ENCODE measurements around the gene TOGARAM1.

The TOGARAM1 gene

GRCh38 chr14:45039390-45039789, 77.4 kb downstream of the TOGARAM1 start:
- DNase-seq (ENCODE audit: insufficient read length, low spot score) (no peak), FAIRE-seq (no peak)
- TF ChIP-seq CTCF (IDR thresholded peaks at IDR 0.05; ENCODE audit: insufficient read depth, missing control alignments): no peak

DNA sequence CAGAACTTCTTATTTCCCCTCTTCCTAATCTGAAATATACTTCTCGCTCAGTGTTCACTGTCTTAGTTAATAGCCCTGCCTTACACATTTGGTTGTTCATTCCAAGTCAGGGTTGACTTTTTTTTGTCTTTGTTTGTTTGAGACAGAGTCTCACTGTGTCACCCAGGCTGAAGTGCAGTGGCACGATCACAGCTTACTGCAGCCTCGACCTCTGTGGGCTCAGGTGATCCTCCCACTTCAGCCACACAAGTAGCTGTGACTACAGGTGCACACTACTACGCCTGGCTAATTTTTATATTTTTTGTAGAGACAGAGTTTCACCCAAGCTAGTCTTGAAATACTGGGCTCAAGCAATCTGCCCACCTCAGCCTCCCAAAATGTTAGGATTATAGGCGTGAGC, 79.7 kb downstream of the TOGARAM1 start:
- no peak for TF ChIP-seq CTCF (IDR thresholded peaks at IDR 0.05; ENCODE audit: insufficient read depth, missing control alignments)
- DNase-seq (ENCODE audit: insufficient read length, low spot score) (no peak), FAIRE-seq (no peak)

DNA sequence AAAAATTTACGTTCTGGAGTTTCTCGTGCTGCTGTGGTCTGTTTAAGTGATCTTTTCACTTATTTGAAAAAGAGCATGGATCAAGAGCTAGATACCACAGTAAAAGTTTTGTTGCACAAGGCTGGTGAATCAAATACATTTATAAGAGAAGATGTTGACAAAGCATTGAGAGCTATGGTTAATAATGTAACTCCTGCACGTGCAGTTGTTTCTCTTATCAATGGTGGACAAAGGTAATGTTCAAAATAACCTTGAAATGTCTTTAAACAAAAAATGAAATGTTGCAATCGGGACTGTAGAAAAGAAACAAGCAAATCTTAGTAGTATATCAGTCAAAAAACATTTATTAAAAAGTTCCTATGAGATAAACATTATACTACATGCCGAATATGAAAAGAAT, 82.6 kb downstream of the TOGARAM1 start:
- no peak for TF ChIP-seq CTCF (IDR thresholded peaks at IDR 0.05; ENCODE audit: insufficient read depth, missing control alignments)
- DNase-seq (ENCODE audit: insufficient read length, low spot score) (no peak), FAIRE-seq (no peak)

DNA sequence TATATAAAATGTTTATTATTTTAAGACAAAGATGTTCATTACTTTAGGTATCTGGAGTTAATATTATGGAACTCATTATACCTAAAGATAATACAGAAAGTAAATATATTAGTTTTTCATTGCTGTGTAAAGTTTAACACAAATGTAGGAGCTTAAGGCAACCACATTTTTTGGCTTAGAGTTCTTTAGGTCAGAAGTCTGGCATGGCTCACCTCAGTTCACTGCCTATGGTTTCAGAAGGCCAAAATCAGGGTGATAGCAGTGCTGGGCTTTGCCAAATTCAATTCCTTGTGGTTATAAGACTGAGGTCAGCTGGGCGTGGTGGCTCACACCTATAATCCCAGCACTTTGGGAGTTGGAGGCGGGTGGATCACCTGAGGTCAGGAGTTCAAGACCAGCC, 86.4 kb downstream of the TOGARAM1 start:
- no peak for TF ChIP-seq CTCF (IDR thresholded peaks at IDR 0.05; ENCODE audit: insufficient read depth, missing control alignments)
- FAIRE-seq (no peak), DNase-seq (ENCODE audit: insufficient read length, low spot score) (no peak)

GRCh38 chr14:45051180-45051579, 89.2 kb downstream of the TOGARAM1 start:
- TF ChIP-seq CTCF (IDR thresholded peaks at IDR 0.05; ENCODE audit: insufficient read depth, missing control alignments): no peak
- FAIRE-seq: no peak

DNA sequence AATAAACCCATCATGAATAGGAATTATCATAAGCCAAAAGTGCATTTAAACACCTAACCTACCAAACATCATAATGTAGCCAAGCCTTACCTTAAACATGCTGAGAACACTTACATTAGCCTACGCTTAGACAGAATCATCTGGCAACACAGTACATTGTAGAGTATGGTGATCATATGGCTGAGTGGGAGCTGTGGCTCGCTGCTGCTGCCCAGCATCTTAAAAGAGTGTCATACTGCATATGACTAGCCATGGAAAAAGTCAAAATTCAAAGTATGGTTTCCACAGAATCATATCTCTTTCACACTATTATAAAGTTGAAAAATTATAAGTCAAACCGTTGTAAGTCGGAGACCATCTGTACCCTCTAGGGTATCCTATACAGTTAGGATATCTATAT, 89.9 kb downstream of the TOGARAM1 start:
- FAIRE-seq (no peak), DNase-seq (ENCODE audit: insufficient read length, low spot score) (no peak)
- TF ChIP-seq CTCF (IDR thresholded peaks at IDR 0.05; ENCODE audit: insufficient read depth, missing control alignments): no peak

More at GRCh38 chr14:45051180-45051579, 89.2 kb downstream of the TOGARAM1 start:
- DNase-seq (ENCODE audit: insufficient read length, low spot score): no peak

GRCh38 chr14:45057349-45057748, 95.4 kb downstream of the TOGARAM1 start:
- FAIRE-seq (no peak), DNase-seq (ENCODE audit: insufficient read length, low spot score) (no peak)
- no peak for TF ChIP-seq CTCF (IDR thresholded peaks at IDR 0.05; ENCODE audit: insufficient read depth, missing control alignments)
